Neural crest cell (in vitro differentiated cells): ENCODE results near the gene RNFT2. TPM values are rescaled to one million over a fixed set of nuclear protein-coding genes. Genes with fewer than 3 reads are reported as not detected.

ENCODE experiments used
- DNase-seq: peaks from one replicate; pipeline ENCODE4 v3.0.0; 2021; ENCODE audit warnings: low read depth, mixed read lengths, low spot score
- H3K27ac Mint-ChIP-seq: one replicate; pipeline ENCODE4 v1.8.0; 2021; ENCODE audit warnings: mild to moderate bottlenecking, mixed read lengths; ENCODE audit not compliant: unreplicated experiment
- H3K27me3 Mint-ChIP-seq: 2 replicates; pipeline ENCODE4 v1.8.0; 2021; ENCODE audit warnings: low read depth, mild to moderate bottlenecking, mixed read lengths
- H3K36me3 Mint-ChIP-seq: 2 replicates; pipeline ENCODE4 v1.8.0; 2021; ENCODE audit warnings: low read depth, mild to moderate bottlenecking, mixed read lengths
- H3K4me1 Mint-ChIP-seq: 2 replicates; pipeline ENCODE4 v1.8.0; 2021; ENCODE audit warnings: mixed read lengths
- H3K4me3 Mint-ChIP-seq: one replicate; pipeline ENCODE4 v1.8.0; 2021; ENCODE audit warnings: mild to moderate bottlenecking, mixed read lengths
- H3K9me3 Mint-ChIP-seq: 2 replicates; pipeline ENCODE4 v1.8.0; 2021; ENCODE audit warnings: mixed read lengths
- total RNA-seq: library from RNA; stranded (reverse); gene quantifications from 2 replicates; pipeline ENCODE4 v1.2.1, GENCODE V29; 2021
- TF ChIP-seq, protein P1 (sequence below): fragments of 200-600 bp; sonication (generic); conservative IDR thresholded peaks from 2 replicates; pipeline ENCODE4 v1.5.0; 2021; ENCODE audit warnings: antibody characterized with exemption, mild to moderate bottlenecking

The RNFT2 gene
- total RNA-seq, 1 donor from 2014 or later = 79.9 TPM

DNA sequence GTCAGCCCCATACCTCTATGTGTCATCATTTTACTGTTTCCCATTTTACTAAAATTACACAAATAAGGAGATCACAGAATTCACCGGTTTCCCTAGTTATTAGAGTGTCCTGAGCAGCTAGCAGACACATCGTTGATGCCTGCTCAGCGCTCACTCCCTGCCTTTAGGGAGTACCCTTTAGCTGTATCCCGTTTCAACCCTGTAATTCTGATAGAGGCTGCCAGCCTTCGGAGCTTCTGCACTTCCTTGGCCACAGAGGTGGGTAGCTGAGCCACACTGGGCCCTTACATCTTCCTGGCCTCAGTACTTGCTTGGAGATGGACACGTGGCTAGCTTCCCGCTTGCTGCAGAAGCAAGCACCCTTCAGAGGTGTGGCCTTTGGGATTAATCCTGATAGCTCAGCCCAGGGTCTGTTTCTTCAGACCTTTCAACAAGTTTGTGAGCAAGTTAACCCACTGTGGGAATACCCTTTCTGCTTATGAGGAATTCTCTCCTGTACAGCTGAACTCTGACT lies 158.4 kb downstream of the RNFT2 start:
- peaks cover 41% of the 10 kb centered on the region for H3K27me3 Mint-ChIP-seq
- no peaks in the 10 kb centered on the region for H3K4me1 Mint-ChIP-seq
- DNase-seq = no peak
- H3K36me3 Mint-ChIP-seq = no peaks in the 10 kb centered on the region
- TF ChIP-seq, protein P1, sequence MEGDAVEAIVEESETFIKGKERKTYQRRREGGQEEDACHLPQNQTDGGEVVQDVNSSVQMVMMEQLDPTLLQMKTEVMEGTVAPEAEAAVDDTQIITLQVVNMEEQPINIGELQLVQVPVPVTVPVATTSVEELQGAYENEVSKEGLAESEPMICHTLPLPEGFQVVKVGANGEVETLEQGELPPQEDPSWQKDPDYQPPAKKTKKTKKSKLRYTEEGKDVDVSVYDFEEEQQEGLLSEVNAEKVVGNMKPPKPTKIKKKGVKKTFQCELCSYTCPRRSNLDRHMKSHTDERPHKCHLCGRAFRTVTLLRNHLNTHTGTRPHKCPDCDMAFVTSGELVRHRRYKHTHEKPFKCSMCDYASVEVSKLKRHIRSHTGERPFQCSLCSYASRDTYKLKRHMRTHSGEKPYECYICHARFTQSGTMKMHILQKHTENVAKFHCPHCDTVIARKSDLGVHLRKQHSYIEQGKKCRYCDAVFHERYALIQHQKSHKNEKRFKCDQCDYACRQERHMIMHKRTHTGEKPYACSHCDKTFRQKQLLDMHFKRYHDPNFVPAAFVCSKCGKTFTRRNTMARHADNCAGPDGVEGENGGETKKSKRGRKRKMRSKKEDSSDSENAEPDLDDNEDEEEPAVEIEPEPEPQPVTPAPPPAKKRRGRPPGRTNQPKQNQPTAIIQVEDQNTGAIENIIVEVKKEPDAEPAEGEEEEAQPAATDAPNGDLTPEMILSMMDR = no peak
- no peaks in the 10 kb centered on the region for H3K9me3 Mint-ChIP-seq
- no peak overlapping the region for H3K27ac Mint-ChIP-seq
- H3K4me3 Mint-ChIP-seq = no peak overlapping the region

DNA sequence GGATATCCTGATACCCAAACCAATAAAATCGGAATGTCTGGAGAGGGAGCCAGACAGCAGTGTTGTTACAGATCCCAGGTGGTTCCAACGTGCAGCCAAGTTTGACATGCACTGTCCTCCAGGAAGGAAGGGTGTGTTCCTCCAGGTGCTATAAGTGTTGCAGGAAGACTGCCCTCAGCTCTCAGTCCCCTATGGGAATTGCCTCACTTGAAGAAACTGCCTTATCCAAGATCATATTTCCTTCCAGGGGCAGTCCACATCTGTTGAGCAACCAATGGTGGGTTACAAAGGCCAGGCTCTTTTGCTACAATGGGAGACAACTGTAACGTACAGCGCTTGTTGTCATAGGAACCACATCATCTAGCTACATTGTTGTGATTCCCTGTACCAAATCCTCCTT lies 159.4 kb downstream of the RNFT2 start:
- no peaks in the 10 kb centered on the region for H3K4me1 Mint-ChIP-seq

DNA sequence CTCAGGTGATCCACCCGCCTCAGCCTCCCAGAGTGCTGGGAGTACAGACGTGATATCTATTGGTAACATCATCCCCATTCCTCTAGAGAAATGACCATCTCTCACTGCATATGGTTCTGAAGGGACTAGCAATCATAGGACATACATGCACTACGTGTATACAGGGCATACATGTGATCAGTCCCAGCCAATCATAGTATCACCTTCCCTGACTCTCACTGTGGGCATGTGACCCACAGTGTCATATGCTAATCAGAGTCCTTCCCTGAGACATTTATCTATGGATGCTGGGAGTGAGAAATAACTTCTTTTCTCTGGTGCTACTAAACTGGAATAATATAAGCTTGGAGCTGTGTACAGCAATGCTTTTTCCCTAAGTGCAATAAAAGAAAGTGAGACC lies 160.6 kb downstream of the RNFT2 start:
- H3K27ac Mint-ChIP-seq = no peak overlapping the region
- no peak overlapping the region for H3K4me3 Mint-ChIP-seq
- DNase-seq = no peak
- no peaks in the 10 kb centered on the region for H3K9me3 Mint-ChIP-seq
- H3K4me1 Mint-ChIP-seq = no peaks in the 10 kb centered on the region
- peaks cover 50% of the 10 kb centered on the region for H3K27me3 Mint-ChIP-seq
- TF ChIP-seq, protein P1 = no peak
- no peaks in the 10 kb centered on the region for H3K36me3 Mint-ChIP-seq

More for the DNA sequence above, 159.4 kb downstream of the RNFT2 start:
- DNase-seq = no peak
- TF ChIP-seq, protein P1 = no peak
- H3K27ac Mint-ChIP-seq = no peak overlapping the region
- no peaks in the 10 kb centered on the region for H3K36me3 Mint-ChIP-seq
- H3K27me3 Mint-ChIP-seq = peaks cover 47% of the 10 kb centered on the region
- H3K9me3 Mint-ChIP-seq = no peaks in the 10 kb centered on the region
- H3K4me3 Mint-ChIP-seq = no peak overlapping the region

DNA sequence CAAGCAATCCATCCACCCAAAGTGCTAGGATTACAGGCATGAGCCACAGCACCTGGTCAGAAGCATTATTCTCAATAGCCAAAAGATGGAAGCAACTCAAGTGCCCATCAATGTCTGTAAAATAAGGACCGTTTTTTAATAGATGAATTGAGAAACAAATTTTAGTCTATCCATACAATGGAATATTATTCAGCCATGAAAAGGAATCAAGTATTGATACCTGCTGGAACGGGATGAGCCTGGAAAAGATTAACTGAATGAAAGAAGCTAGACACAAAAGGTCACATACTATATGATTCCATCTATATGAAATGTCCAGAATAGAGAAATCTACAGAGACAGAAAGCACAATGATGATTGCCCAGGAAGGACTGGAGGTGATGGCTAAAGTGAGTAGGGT lies 163.5 kb downstream of the RNFT2 start:
- Mint-ChIP-seq H3K4me3 (no peak overlapping the region), H3K4me1 (no peaks in the 10 kb centered on the region), H3K9me3 (no peaks in the 10 kb centered on the region), H3K27ac (no peak overlapping the region), H3K27me3 (peaks cover 53% of the 10 kb centered on the region), H3K36me3 (no peaks in the 10 kb centered on the region)
- TF ChIP-seq, protein P1 = no peak
- DNase-seq = no peak

Other genes with a start within 250 kb of the RNFT2 start
- 0.82 TPM in 1 of 2 replicates, not detected in the other for gene MAP1LC3B2, start 178.9 kb upstream of the RNFT2 start, total RNA-seq
- 47.8 and 50.8 TPM in 2 replicates for gene SPRING1, start 246 bp upstream of the RNFT2 start, total RNA-seq
- gene HRK, start 143.1 kb downstream of the RNFT2 start, total RNA-seq = 1.7 and 2.2 TPM in 2 replicates
- 34.8 and 37.9 TPM in 2 replicates for gene FBXW8, start 172.6 kb downstream of the RNFT2 start, total RNA-seq